ENCODE measurements around the gene RGS7. TPM values are rescaled to one million over a fixed set of nuclear protein-coding genes. Genes with fewer than 3 reads are reported as not detected.
"Not testable (repeated sequence)": the region's sequence is repeated elsewhere in the genome, so short reads cannot be mapped to it uniquely, and the experiment has no call there.

Gene RGS7
- total RNA-seq, 1 donor from 2014 or later, result under 0.01 TPM

GRCh38 chr1:241331328-241332036 is 25.5 kb downstream of the RGS7 start:
- DNase-seq, result no peak

GRCh38 chr1:241330619-241331327 is 26.2 kb downstream of the RGS7 start:
- DNase-seq, result no peak

GRCh38 chr1:241325456-241325855 is 31.5 kb downstream of the RGS7 start:
- no peak for DNase-seq

- DNase-seq, result peak; percentile 74
These were observed 33.4 kb downstream of the RGS7 start for GRCh38 chr1:241323514-241324195.

- DNase-seq, result no peak
These were observed 39.3 kb downstream of the RGS7 start for GRCh38 chr1:241317676-241318075.

GRCh38 chr1:241316372-241316771 is 40.6 kb downstream of the RGS7 start:
- no peak for DNase-seq

- peak; percentile 32 for DNase-seq
These were observed 45.8 kb downstream of the RGS7 start for GRCh38 chr1:241311056-241311746.

- peak; percentile 39 for DNase-seq
These were observed 46.6 kb downstream of the RGS7 start for GRCh38 chr1:241310451-241310850.

- DNase-seq, result no peak
These were observed 47.4 kb downstream of the RGS7 start for GRCh38 chr1:241309651-241310050.

- DNase-seq, result no peak
These were observed 48.5 kb downstream of the RGS7 start for GRCh38 chr1:241308471-241308870.

- no peak for DNase-seq
These were observed 49.0 kb downstream of the RGS7 start for GRCh38 chr1:241308011-241308410.

GRCh38 chr1:241306125-241306790 is 50.7 kb downstream of the RGS7 start:
- no peak for DNase-seq

GRCh38 chr1:241302024-241302423 is 55.0 kb downstream of the RGS7 start:
- DNase-seq, result not testable (repeated sequence)

- DNase-seq, result no peak
These were observed 57.7 kb downstream of the RGS7 start for GRCh38 chr1:241299347-241299746.

GRCh38 chr1:241292973-241293372 is 64.0 kb downstream of the RGS7 start:
- peak; percentile 7 for DNase-seq

- DNase-seq, result not testable (repeated sequence)
These were observed 65.5 kb downstream of the RGS7 start for GRCh38 chr1:241291548-241291947.

- DNase-seq, result no peak
These were observed 70.5 kb downstream of the RGS7 start for GRCh38 chr1:241286486-241286885.

GRCh38 chr1:241276391-241276790 is 80.6 kb downstream of the RGS7 start:
- peak; percentile 15 for DNase-seq

- peak; percentile 62 for DNase-seq
These were observed 81.0 kb downstream of the RGS7 start for GRCh38 chr1:241275981-241276380.

- DNase-seq, result peak; percentile 28
These were observed 81.8 kb downstream of the RGS7 start for GRCh38 chr1:241275226-241275625.

- DNase-seq, result no peak
These were observed 82.3 kb downstream of the RGS7 start for GRCh38 chr1:241274693-241275092.

GRCh38 chr1:241272828-241273227 is 84.2 kb downstream of the RGS7 start:
- no peak for DNase-seq
